NCI-H82 treated with DMSO at 0.1 percent for 48 hours (cell line): ENCODE results near the gene PPIL1.

Experiments
- DNase-seq: peaks from one replicate; lab custom pipeline; 2025; ENCODE audit not compliant: unreplicated experiment; lab: John Stamatoyannopoulos, UW

PPIL1 gene

DNA sequence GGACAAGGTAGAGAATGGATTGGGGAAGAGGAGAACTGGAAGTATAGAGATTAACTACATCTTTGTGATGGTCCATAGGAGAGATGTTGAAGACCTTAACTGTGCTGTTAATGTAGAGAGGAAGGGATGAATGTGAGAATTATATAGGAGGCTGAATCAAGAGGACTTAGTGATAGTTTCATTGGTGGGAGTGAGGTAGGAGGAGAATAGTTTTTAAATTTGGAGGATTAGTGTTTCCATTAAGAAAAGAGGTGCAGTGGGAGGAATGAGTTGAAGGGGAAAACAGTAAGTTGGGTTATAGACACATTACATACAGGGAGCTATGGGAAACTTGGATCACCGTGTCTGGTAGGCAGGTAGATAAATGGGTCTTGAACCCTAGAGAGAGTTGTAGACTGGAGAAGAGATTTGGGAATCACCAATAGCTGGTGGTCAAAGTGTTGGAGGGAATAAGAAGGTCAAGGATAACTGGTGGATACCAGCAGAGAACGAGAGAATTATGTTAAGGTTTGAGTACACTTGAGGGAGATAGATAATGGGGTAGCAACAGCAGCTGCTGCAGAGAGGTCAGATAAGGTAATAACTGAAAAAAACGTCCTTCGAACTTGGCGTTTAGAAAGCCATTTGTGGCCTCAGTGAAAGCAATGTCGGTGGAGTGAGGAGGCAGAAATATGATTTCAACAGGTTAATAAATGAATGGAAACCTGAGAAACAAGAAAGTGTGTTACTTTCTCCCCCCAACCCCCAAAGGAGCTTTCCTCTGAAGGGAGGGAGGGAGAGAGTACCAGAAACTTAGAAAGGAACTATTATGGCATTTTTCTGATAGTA, 14.3 kb upstream of the PPIL1 start:
- DNase-seq: peak; percentile 63

DNA sequence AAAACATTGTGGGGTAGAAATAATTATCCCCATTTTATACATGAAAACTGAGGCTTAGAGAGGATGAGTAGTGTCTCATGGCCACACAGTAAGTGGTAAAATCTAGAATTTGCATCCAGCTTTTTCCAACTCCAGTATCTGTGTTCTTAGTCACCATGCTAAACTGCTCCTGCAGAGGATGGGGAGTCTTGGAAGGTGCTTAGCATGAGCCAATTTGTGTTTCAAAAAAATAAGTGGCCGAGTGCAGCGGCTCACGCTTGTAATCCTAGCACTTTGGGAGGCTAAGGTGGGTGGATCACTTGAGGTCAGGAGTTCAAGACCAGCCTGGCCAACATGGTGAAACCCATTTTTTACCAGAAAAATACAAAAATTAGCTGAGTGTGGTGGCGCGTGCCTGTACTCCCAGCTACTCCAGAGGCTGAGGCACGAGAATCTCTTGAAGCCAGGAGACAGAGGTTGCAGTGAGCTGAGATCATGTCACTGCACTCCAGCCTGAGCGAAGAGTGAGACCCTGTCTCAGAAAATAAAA, 13.6 kb upstream of the PPIL1 start:
- DNase-seq: no peak

GRCh38 chr6:36886950-36887618, 12.5 kb upstream of the PPIL1 start:
- no peak for DNase-seq

DNA sequence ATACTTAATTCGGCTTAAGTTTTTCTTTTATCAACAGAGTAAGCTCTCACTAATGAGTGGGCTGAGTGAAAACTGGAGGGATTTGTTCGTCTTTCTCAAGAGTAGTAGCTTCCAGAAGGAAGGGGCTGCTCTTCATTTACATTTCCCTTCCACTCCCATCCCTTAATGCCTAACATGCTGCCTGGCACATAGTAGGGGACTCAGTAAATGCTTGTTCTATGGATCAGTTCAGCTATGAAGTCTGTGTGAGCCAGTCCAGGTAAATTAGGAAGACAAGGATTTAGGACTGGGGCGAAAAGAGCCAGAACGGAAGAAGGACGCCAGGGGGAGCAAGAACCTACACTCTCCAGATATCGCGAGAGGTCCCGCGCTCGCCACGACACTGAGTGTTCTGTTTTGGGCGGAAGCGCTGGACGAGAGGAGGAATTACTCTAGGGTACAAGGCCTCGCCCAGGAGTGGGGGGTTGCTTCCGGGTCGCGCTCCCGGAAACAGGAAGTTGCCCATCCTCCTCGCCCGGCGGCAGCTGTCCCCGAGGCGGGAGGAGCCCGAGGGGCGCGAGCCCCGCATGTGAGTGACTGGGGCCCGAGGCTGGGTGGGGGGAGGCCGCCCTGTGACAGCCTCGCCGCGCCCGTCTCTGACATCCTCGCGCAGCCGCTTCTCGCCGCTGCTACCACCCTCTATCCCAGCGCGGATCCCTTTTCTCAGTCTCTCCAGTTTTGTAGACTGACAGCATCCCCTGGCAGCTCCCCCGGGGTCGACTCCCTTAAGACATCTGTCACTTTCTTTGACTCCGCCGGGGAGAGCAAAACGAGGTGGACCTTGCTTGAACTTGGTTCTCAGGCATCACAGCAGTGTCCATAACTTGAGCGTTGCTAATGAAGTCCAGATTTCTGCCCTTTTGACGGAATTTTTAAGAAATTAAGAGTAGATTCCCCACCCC, 11.1 kb upstream of the PPIL1 start, which contains the start of gene C6orf89:
TSS of gene C6orf89 (plus strand) at position 492 of the 941 bp plus-strand sequence. CDS start 13,493 bp downstream, outside the sequence.
- DNase-seq: peak; percentile 99

- DNase-seq: no peak
Observed at GRCh38 chr6:36884610-36885009, 10.0 kb upstream of the PPIL1 start.

- no peak for DNase-seq
Observed at GRCh38 chr6:36875250-36875633, 639 bp upstream of the PPIL1 start.

- DNase-seq: no peak
Observed at GRCh38 chr6:36873612-36874442, 776 bp downstream of the PPIL1 start.

DNA sequence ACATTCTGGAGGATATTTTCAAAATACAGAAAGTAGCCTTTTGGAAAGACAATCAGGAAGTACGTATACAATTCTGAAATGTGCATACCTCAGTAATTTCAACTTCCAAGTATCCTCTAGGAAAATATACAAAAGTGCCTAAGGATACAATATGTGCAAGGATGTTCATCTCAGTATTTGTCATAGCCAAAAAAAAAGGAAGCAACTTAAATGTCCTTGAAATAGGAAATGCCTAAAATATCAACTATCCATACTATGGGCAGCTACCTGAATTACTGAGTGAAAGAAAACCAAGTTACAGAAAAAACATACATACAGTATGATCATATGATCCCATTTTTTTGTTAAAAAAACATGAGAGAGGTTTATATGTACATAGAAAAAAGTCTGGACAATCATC, 1.5 kb downstream of the PPIL1 start:
- no peak for DNase-seq

DNA sequence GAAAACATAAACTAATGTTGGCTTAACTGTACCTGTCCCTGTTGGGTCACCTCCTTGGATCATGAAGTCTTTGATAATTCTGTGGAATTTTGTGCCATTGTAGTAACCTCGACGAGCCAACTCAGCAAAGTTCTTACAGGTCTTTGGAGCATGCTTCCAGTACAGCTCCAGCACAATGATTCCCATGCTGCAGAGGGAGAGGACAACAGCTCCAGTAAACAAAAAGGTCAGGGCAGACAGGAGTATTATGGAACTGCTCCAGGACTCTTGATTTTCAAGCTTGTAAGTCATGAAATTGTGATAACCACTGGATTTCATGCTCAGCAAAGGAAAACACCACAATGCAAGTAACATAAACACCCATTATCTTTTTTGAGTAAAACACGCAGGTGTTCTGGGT, 2.9 kb downstream of the PPIL1 start:
- DNase-seq: no peak

- no peak for DNase-seq
Observed at GRCh38 chr6:36867471-36868224, 7.0 kb downstream of the PPIL1 start.

- no peak for DNase-seq
Observed at GRCh38 chr6:36865835-36866234, 8.8 kb downstream of the PPIL1 start.

GRCh38 chr6:36863670-36864540, 10.7 kb downstream of the PPIL1 start:
- DNase-seq: no peak

DNA sequence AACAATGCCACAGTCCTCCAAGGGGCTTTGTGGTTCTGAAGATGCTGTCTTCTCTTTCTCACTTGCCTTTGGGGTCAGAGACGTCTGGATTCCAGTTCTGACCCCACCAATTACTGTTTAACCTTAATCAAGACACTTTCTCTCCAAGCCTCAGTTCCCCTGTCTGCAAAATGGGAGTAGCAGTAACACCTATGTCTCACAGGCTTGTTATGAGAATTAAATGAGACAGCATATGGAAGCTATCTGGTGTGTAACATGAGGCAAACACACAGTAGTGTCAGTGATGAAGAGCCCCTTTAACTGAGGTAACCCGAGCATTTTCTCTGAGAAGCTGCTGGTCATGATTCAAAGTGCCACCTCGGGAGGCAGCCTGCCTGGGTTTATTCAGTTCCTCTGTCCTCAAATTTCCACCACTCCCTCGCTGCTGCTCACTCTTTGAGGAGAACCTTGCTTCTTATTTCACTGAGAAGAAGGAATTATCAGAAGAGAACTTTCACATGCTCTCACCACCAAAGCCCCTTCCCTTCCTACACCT, 11.7 kb downstream of the PPIL1 start:
- DNase-seq: no peak

DNA sequence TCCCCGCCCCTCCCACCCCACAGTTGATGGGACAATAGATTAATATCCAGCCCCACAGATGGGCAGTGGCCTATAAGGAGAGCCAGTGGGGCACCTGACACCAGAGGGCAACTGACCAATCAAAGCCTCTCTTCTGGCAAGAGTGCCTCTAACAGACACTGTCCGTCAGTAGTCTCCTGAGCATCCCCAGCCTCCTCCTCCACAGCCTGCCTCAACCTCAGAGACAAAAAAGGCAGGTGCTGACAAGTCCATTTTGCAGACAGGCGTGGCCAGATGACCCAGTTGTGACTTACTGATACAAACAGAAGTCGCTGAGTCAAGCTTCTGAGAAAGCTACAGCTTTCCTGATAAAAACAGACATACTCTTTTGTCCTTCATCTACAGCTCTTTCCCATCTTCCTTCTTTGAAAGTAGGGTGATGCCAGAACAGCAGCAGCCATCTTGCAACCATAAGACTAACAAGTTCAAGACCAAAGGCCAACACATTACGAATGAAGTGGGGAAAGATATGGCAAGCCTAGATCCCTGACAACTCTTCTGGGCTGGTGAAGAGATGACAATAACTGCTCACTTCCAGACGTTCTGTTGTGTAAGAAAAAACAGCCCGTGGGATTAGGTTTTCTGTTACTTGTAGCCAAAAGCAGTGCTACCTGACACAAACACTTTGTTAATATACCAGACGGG, 12.3 kb downstream of the PPIL1 start:
- DNase-seq: no peak

- no peak for DNase-seq
Observed at GRCh38 chr6:36860126-36860525, 14.5 kb downstream of the PPIL1 start.

GRCh38 chr6:36858407-36858981, 16.1 kb downstream of the PPIL1 start:
- no peak for DNase-seq

GRCh38 chr6:36857325-36857724, 17.3 kb downstream of the PPIL1 start:
- DNase-seq: no peak
